Esophagus squamous epithelium (tissue), 4 donors: ENCODE results near the gene ACSF3.
"Not testable (repeated sequence)": the region's sequence is repeated elsewhere in the genome, so short reads cannot be mapped to it uniquely, and the experiment has no call there.

Experiments used
- CTCF ChIP-seq, 6 experiments: fragments of 450-650 bp in 4 of 6; fragments of 200-600 bp in 2 of 6; sonication (generic) in 2 of 6; IDR thresholded peaks; one replicate each; pipeline ENCODE4 v1.5.1; 2016 to 2019; ENCODE audit warnings: antibody characterized with exemption in 6 of 6, mild to moderate bottlenecking in 4 of 6, moderate library complexity in 4 of 6
- POLR2A ChIP-seq, 4 donors: fragments of 450-650 bp; IDR thresholded peaks; one replicate each; pipeline ENCODE4 v1.6.1; 2017; ENCODE audit warnings: antibody characterized with exemption in 4 of 4, mild to moderate bottlenecking in 4 of 4, moderate library complexity in 3 of 4

- TF ChIP-seq CTCF, POLR2A (IDR thresholded peaks at IDR 0.05): not testable (repeated sequence)
Measured at GRCh38 chr16:89165681-89165979, 72.0 kb downstream of the ACSF3 start.
